Urothelium cell line (cell line): ENCODE results near the gene UFD1.

Experiments
- DNase-seq: peaks from one replicate; pipeline ENCODE4 v3.0.0; 2011; ENCODE audit warnings: low spot score, mixed read lengths
- FAIRE-seq: peaks from 2 replicates; lab custom pipeline; 2011; peaks lifted over from hg19 to GRCh38; lab: Jason Lieb, UNC

UFD1 gene

DNA sequence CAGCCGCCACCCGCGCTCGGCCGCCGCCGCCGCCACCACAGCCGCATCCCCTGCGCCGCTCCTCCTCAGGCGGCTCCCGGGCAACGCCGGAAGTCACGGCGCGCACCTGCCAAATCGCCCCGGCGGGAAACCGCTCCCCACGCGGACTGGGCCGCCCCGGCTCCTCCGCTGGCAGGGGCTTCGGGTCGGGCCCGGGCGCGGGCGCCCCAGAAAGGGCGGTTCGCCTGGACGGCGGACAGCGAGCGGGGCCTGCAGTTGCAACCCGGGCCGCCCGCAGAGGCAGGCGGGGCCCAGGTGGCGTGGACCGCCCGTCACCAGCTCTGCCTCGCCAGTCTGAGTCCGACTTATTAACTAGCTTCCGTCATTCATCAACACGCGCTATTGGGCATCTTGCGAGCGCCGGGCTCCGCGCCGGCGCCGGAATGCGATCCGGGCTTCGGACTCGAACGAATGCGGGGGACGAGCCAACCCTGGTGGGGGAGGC is 47.3 kb downstream of the UFD1 start, which contains the start of gene HIRA:
TSS of gene HIRA (minus strand) at position 85 of the 484 bp plus-strand sequence. CDS start 257 bp downstream, outside the sequence.
- peak; percentile 93 for DNase-seq

GRCh38 chr22:19430890-19431541 is 48.0 kb downstream of the UFD1 start:
- FAIRE-seq = no peak
- DNase-seq = peak; percentile 39

More for the DNA sequence above, 47.3 kb downstream of the UFD1 start, which contains the start of gene HIRA:
- peak; percentile 88 for FAIRE-seq

GRCh38 chr22:19429950-19430889 is 48.8 kb downstream of the UFD1 start:
- FAIRE-seq = no peak
- DNase-seq = no peak

- FAIRE-seq = no peak
- no peak for DNase-seq
Observed at GRCh38 chr22:19424186-19424500, 54.9 kb downstream of the UFD1 start.

DNA sequence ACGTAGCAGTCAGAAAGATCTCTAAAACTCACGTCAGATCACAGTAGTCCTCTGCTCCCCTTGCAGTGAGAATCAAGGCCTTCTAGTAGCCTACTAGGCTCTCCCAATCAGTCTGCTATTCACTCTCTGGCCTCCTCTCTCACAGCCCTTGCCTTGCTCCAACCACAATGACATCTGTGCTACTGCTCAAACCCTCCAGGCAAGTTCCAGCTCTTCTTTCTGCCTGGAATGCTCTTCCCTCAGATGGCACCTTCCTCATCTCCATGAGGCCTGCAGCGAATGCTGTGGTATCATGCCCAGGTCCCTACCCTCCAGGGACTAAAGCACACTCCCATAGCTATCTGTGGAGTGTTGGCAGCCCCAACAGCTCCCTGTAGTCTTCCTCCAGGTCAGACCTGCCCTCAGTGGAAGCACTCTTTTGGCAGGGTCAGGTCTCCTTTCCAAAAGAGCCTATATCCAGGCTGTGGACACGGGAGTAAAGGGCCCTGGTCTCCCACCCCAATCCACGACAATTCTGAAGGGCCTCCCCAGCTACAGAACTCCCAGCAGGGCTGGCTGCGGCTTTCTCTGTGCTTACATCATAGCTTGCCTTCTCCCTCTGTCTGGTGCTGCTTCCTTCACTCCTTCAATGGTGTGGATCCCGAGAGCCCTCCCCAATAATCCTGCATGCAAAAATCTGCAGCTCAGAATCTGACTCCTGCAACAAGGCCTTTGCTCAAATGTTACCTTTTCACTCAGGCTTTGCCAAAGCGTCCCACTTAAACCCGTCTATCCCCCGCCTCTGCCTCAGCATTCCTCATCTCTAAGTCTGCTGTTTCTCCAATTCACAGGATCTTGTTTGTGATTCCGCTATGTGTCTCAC is 56.3 kb downstream of the UFD1 start:
- no peak for FAIRE-seq
- no peak for DNase-seq

GRCh38 chr22:19420321-19420720 is 58.7 kb downstream of the UFD1 start:
- FAIRE-seq = no peak
- no peak for DNase-seq

DNA sequence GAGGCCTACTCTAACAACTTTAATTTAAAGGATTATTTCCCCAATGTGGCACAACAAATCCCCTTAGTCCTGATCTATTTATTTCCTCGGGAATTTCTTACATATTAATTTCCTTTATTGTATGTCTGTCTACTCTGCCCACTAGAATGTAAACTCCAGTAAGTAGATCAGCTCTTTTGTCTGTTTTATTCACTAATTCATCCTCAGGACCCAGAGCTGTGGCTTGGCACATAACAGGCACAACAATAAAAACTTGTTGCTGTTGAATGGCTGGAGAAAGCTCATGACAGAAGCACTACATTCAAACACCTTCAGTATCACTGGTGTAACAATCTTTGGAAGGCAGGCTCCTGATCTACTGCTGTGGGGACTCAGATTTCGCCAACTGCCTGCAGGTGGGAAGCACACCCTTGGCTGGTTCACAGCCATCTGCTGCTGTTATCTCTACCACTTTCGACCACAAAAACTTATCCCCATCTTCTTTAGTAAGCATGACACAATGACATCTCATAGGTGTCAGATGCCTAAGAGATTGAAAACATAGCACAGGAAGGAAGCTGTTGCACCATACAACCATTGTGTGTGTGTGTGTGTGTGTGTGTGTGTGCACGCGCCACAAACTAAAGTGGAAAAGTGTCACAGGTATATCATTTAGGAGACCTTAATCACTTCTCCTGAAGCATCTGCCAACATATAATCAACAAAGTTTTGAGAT is 59.4 kb downstream of the UFD1 start:
- FAIRE-seq (no peak), DNase-seq (no peak)

DNA sequence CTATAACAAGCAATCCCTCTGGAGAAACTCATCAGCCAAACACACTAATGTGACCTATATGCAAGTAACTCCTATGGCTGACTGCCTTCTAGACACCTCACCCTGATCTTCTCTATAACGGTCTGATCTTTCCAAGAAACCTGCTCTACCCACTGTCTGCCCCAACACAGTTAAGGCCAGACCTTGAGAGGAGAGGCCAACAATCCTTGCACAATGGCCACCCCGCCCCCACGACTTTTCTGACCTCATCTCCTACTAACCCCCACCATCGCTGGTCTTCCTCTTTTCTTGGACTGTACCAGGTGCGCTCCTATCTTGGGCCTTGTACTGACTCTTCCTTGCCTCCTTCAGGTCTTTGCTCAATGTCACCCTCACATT is 59.9 kb downstream of the UFD1 start:
- no peak for FAIRE-seq
- DNase-seq = no peak

GRCh38 chr22:19412923-19413322 is 66.1 kb downstream of the UFD1 start:
- FAIRE-seq (peak; percentile 30), DNase-seq (no peak)

DNA sequence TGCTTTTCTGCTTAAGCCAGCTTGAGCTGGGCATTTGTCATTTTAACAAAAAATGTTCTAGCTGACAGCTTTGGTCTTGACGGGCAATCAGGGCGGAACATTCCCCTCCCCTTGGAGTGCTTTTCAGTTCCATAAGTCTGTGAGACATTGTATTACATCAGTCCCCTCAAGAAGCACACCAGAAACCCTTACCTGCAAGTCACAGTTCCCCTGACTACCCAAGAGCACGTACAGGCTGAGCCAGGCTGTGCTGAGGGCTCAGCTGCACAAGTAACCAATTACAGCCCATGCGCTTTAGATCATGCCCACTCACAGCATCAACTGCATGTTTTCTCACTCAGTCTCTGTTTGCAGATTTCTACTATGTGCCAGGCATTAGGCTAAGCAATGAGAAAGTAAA is 66.5 kb downstream of the UFD1 start:
- DNase-seq = no peak
- FAIRE-seq = peak; percentile 61

GRCh38 chr22:19411690-19412045 is 67.3 kb downstream of the UFD1 start:
- DNase-seq (no peak), FAIRE-seq (no peak)

- FAIRE-seq = no peak
- no peak for DNase-seq
Observed at GRCh38 chr22:19410941-19411689, 67.9 kb downstream of the UFD1 start.

DNA sequence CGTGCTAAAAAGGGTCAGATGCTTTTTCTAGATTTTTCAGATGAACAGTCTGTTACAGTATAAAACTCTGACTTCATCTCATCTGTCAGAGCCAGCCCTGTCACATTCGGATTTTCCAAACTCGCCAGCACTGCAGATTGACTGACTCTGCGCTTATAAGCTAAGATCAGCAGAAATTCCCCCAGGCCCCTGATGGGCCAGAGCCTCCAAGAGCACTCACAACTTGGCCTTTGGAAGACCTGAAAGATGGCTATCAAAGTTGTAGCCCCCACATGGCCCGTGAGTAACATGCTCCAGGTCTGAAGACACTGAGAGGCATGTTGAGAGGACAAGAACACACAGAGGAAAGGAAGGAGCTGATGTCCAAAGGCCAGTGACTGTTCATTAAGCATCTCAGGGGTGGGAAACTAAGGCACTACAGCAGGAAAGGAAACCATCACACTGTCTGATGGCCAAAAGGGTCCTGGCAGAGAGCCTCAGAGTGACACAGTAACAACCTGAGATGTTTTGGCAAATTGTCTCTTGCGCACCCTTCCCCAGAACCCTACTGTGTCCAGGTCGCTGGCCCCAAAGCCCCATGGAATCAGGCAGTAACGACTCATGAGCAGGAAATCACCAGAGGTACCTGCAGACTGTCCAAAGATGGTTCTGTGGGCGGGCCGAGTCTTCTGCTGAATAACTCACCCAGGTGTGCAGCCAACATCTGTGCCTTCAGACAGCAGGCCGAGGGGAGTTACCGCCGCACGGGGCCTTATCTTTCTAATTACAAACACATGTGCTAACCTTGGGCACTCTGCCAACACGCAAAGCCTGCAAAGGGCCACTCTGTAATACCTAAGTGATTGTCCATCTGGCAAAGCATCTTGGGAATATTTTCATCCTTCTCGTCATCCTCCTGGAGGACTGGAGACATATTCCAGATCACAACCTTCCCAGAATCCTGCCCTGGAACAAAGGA is 71.1 kb downstream of the UFD1 start:
- DNase-seq (no peak), FAIRE-seq (peak; percentile 9)

DNA sequence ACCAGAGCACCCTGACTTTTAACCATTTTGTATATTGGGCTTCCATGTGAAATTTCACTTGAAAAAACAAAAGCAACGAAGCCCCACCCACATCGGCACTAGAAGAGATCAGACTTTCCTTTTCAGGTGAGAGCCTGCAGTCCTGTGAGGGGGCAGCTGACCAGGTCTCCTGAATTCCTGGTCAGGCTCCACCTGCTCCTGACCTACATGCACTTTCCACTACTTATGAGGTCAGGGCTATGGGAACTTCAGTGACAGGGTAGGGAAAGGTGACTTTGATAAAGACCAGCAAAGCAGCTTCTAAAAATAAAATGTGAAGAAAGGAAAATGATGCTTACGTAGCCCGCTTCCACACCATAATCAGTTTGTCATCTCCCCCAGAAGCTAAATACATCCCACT is 72.1 kb downstream of the UFD1 start:
- FAIRE-seq = no peak

DNA sequence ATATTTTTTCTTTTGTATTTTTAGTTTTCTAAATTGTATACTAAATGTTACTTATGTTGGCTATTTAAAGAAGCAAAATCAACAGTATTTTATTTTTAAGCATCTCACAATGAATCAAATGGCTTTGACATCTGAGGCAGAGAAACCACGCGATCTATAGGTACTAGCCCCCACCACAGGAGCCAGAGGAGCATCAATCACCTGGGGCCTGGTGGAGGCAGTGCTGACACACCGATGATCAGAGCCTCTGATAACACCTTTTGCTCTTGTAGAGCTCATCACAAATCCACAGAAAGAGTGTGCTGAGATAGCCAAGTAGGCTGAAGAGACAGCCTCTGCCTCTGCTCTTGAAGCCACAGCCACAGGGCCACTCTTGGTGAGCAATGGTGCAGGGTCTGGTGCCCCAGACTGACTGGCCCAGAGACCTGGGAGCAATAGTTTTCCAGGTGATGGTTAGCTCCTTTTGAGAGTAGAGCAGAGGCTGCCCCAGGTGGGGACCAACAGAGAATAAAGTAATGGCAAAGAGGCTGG is 72.6 kb downstream of the UFD1 start:
- FAIRE-seq (no peak), DNase-seq (no peak)

More for the DNA sequence above, 72.1 kb downstream of the UFD1 start:
- no peak for DNase-seq

DNA sequence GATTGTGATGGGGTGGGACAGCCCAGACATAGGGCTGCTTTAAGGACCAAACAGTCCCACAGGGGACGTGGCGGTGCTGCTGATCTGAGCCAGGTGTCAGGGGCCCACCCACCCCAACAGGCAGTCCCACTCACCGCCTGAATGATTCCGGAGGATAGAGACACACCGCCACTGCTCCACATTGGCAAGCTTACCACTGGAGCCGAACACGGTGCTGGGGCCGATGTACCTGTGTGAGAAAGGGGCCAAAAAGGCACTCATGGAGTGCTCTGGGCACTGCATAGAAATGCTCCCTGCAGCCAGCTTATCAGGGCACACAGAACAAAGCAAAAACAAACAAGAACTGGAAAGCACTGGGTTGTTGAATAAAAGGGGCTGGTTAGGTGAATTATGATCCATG is 73.3 kb downstream of the UFD1 start:
- no peak for DNase-seq
- FAIRE-seq = no peak

DNA sequence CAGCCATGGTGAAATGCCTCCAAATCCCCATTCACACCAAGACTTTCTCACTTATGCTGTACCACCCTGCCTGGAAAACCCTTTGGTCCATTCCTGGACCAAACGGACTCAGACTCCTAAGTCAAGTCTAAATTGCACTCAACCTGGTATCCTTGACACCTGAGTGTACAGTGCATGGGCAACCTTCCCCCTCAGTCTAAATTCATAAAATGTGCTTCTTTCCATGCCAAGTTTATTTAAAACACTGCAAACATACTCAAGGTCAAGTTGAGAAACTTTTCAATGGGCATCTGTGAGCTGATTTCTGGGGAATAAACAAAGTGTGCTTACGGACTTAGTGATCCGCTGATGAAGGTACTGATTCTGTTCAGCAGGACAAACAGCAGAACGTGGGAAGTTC is 73.9 kb downstream of the UFD1 start:
- FAIRE-seq (no peak), DNase-seq (no peak)

DNA sequence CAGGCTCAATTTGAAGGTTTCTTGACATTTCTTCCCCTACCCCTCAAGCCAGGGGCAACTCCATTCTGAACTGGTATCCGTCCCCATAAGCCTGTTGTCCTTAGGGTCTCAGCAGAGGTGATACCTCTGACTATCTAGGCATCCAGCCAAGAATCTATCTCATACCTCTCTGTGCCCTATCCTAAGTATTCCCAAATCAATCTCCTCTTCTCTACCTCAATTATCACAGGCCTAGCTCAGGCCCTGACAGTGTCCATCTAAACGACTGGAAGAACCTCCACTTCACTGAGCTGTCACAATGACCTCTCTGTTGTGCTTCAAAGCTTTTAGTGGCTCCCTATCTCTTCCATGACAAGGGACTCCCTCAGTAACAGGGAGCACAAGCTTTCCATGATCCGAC is 74.3 kb downstream of the UFD1 start:
- FAIRE-seq (no peak), DNase-seq (no peak)
